Mucosa of stomach (tissue), 1 donor: ENCODE measurements around the gene PAK4.

Experiments used
- H3K27me3 ChIP-seq: one replicate; pipeline ENCODE4 v1.7.0; 2013; ENCODE audit warnings: mild to moderate bottlenecking, low read length; ENCODE audit not compliant: control insufficient read depth, insufficient read depth
- H3K36me3 ChIP-seq: one replicate; pipeline ENCODE4 v1.7.0; 2013; ENCODE audit warnings: low read length; ENCODE audit not compliant: control insufficient read depth, insufficient read depth
- H3K4me1 ChIP-seq: one replicate; pipeline ENCODE4 v1.7.0; 2013; ENCODE audit warnings: mild to moderate bottlenecking, low read length; ENCODE audit not compliant: control insufficient read depth, insufficient read depth
- H3K4me3 ChIP-seq: one replicate; pipeline ENCODE4 v1.7.0; 2013; ENCODE audit warnings: low read length
- H3K9ac ChIP-seq: one replicate; pipeline ENCODE4 v1.7.0; 2013; ENCODE audit warnings: mild to moderate bottlenecking, low read length, moderate library complexity
- H3K9me3 ChIP-seq: one replicate; pipeline ENCODE4 v1.7.0; 2013; ENCODE audit warnings: mild to moderate bottlenecking, low read length, moderate library complexity; ENCODE audit not compliant: control insufficient read depth
- donor health status: Pancreatic carcinoma.

PAK4 gene

GRCh38 chr19:39156326-39157230 is 31.0 kb downstream of the PAK4 start:
- Histone ChIP-seq H3K4me1 (peaks cover 71% of the 10 kb centered on the region), H3K9me3 (no peaks in the 10 kb centered on the region), H3K36me3 (no peaks in the 10 kb centered on the region), H3K9ac (no peak overlapping the region), H3K27me3 (no peaks in the 10 kb centered on the region), H3K4me3 (no peak overlapping the region)

- Histone ChIP-seq H3K36me3 (no peaks in the 10 kb centered on the region), H3K27me3 (no peaks in the 10 kb centered on the region), H3K4me3 (no peak overlapping the region), H3K9ac (no peak overlapping the region), H3K4me1 (peaks cover 71% of the 10 kb centered on the region), H3K9me3 (no peaks in the 10 kb centered on the region)
These were observed 31.9 kb downstream of the PAK4 start for GRCh38 chr19:39157275-39157996.

- Histone ChIP-seq H3K4me3 (no peak overlapping the region), H3K9ac (no peak overlapping the region), H3K4me1 (peaks cover 75% of the 10 kb centered on the region), H3K36me3 (no peaks in the 10 kb centered on the region), H3K27me3 (no peaks in the 10 kb centered on the region), H3K9me3 (no peaks in the 10 kb centered on the region)
These were observed 32.4 kb downstream of the PAK4 start for GRCh38 chr19:39157997-39158389.

GRCh38 chr19:39158646-39159260 is 33.2 kb downstream of the PAK4 start:
- no peaks in the 10 kb centered on the region for H3K9me3 ChIP-seq
- no peak overlapping the region for H3K9ac ChIP-seq
- H3K4me3 ChIP-seq: no peak overlapping the region
- H3K27me3 ChIP-seq: no peaks in the 10 kb centered on the region
- no peaks in the 10 kb centered on the region for H3K36me3 ChIP-seq
- peaks cover 75% of the 10 kb centered on the region for H3K4me1 ChIP-seq

GRCh38 chr19:39160523-39160861 is 34.9 kb downstream of the PAK4 start:
- peaks cover 58% of the 10 kb centered on the region for H3K4me1 ChIP-seq
- H3K27me3 ChIP-seq: no peaks in the 10 kb centered on the region
- no peak overlapping the region for H3K4me3 ChIP-seq
- H3K9me3 ChIP-seq: no peaks in the 10 kb centered on the region
- H3K36me3 ChIP-seq: no peaks in the 10 kb centered on the region
- no peak overlapping the region for H3K9ac ChIP-seq

GRCh38 chr19:39160889-39161672 is 35.5 kb downstream of the PAK4 start:
- peaks cover 58% of the 10 kb centered on the region for H3K4me1 ChIP-seq
- H3K27me3 ChIP-seq: no peaks in the 10 kb centered on the region
- no peaks in the 10 kb centered on the region for H3K36me3 ChIP-seq
- H3K9me3 ChIP-seq: no peaks in the 10 kb centered on the region
- no peak overlapping the region for H3K9ac ChIP-seq
- H3K4me3 ChIP-seq: no peak overlapping the region

GRCh38 chr19:39162441-39163043 is 37.0 kb downstream of the PAK4 start:
- no peaks in the 10 kb centered on the region for H3K9me3 ChIP-seq
- H3K4me3 ChIP-seq: no peak overlapping the region
- H3K9ac ChIP-seq: no peak overlapping the region
- no peaks in the 10 kb centered on the region for H3K27me3 ChIP-seq
- H3K36me3 ChIP-seq: no peaks in the 10 kb centered on the region
- H3K4me1 ChIP-seq: peaks cover 59% of the 10 kb centered on the region

GRCh38 chr19:39163621-39164020 is 38.0 kb downstream of the PAK4 start:
- peaks cover 54% of the 10 kb centered on the region for H3K4me1 ChIP-seq
- H3K27me3 ChIP-seq: no peaks in the 10 kb centered on the region
- H3K9me3 ChIP-seq: no peaks in the 10 kb centered on the region
- H3K36me3 ChIP-seq: no peaks in the 10 kb centered on the region
- H3K9ac ChIP-seq: no peak overlapping the region
- no peak overlapping the region for H3K4me3 ChIP-seq

- Histone ChIP-seq H3K4me3 (no peak overlapping the region), H3K36me3 (no peaks in the 10 kb centered on the region), H3K9me3 (no peaks in the 10 kb centered on the region), H3K9ac (no peak overlapping the region), H3K27me3 (no peaks in the 10 kb centered on the region), H3K4me1 (peaks cover 48% of the 10 kb centered on the region)
These were observed 38.7 kb downstream of the PAK4 start for GRCh38 chr19:39164289-39164688.

GRCh38 chr19:39165857-39166256 is 40.3 kb downstream of the PAK4 start:
- H3K36me3 ChIP-seq: no peaks in the 10 kb centered on the region
- H3K4me1 ChIP-seq: peaks cover 43% of the 10 kb centered on the region
- H3K4me3 ChIP-seq: no peak overlapping the region
- no peaks in the 10 kb centered on the region for H3K9me3 ChIP-seq
- no peaks in the 10 kb centered on the region for H3K27me3 ChIP-seq
- H3K9ac ChIP-seq: no peak overlapping the region

GRCh38 chr19:39166571-39167391 is 41.2 kb downstream of the PAK4 start:
- no peaks in the 10 kb centered on the region for H3K9me3 ChIP-seq
- no peak overlapping the region for H3K9ac ChIP-seq
- H3K36me3 ChIP-seq: no peaks in the 10 kb centered on the region
- H3K27me3 ChIP-seq: no peaks in the 10 kb centered on the region
- no peak overlapping the region for H3K4me3 ChIP-seq
- peaks cover 37% of the 10 kb centered on the region for H3K4me1 ChIP-seq
